Stimulated activated CD4-positive, alpha-beta T cell treated with anti-CD3 and anti-CD28 coated beads, Interleukin-1b, Interleukin-23, amount 100 ng/mL, for 1 hour (primary cell): ENCODE measurements around the gene ALDH1L1.
A peak's percentile ranks its signal among the peaks of the same experiment; 100 is the strongest.

Experiments
- DNase-seq, 2 donors: peaks; one replicate each; pipeline ENCODE4 v3.0.0-alpha.2; 2020; ENCODE audit warnings: low read depth in 2 of 2

ALDH1L1 gene

DNA sequence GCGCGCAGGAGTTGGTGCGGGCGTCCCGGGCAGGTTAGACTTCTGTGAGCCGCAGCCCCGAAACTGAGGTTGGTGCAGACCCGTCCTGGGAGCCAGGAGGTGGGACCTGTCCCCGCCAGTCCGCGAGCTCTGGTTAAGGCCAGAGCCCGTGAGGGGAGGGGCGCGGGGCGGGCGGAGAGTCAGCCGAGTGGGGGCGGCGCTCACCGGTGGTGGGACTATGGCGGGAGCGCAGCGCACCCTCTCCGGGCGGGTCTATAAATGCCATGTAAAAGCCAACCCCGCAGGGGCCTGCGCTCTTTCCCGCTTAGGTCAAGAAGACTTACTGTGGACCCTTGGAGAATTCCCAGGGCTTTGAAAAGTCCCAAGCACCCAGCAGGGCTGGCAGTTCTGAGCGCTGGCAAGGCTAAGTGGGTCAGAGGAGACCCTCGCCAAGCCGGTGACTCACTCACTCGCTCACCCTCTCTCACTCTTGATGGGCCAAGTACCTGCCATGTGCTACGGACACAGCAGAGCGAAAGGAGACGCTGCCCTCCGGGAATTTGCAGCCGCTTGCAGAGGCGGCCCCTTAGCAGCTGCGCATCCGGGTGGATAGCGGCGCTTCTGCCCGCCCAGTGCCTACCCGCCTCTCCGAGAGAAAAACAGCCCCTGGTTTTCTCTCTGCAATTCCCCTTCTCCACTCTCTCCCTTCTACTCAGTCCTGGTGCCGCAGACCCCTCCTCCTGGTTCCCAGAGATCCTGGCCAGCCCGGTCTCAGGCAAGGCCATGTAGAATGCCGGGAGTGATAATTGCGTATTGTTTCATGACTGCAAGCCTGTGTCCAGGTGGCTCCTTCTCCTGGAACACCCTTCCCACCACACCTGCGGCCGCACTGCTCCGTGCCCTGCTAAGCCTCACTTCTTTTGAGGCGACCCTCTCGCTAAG is at the start of gene ALDH1L1:
TSS of gene ALDH1L1 (minus strand) at position 110 of the 921 bp plus-strand sequence. CDS start 19,607 bp downstream, outside the sequence.
- no peak for DNase-seq

DNA sequence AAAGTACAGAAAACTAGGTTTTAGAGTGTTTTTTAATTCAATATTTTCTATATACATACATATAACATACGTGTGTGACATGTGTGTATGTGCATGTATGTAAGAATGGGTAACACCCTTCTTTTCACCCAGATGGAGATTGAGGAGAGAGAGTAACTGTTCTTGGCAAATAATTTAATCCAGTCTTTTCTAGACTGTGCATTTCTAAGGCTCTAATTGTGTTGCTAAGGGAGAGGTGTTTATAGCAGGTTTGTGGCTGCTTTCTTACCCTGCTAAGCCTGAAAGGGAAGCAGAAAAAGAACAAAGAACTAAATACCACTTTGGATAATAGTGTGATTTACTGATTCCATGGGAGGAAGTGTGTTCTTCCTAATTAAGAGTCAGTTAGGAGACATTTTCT is 46.0 kb upstream of the ALDH1L1 start:
- DNase-seq = no peak

DNA sequence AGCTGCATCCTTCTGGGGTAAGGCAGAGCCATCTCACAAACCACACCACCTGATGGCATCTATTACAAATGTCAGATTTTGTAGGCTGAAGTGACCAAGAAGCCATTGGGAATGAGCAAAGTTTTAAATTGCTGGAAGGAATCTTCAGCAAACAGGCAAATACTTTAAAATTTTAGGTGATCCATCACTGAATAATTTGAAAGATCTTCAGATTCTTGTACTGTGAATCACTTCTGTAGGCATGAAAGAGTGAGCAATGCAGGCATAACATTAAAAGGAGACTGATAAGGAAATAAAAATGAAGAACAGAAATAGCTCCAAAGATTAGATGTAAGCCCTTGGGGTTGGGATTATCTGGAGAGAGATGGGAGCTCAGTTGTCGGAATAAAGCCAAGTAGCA is 36.0 kb upstream of the ALDH1L1 start:
- no peak for DNase-seq

DNA sequence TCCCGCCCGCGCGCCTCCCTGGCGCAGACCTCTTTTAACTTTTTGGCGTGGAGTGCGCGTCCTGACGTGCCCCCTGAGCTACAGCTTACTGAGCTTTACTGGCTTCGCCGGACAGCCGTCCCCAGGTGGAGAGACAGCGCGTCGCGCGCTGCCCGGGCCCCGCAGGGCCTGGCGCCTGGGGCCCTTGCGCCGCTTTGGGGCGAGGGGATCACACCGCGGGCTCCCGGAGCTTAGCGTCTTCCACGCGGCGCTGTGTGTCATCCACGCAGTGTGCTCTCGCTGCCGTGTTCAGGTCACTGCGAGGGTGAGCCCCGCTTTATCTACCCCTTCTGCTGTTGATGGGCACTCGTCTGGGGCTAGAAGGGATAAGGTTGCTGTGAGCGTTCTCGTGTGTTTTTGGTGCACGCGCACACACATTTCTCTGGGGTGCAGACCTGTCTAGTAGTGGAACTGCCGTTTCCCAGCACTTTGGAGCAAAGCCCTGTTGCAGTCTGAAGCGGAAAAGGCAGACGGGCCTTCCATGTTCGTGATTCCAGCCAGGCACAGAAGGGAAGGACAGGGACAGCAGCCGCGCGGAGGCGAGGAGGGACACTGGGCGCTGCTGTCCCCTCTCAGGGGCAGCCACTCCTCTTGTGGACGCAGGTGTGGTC is 33.1 kb upstream of the ALDH1L1 start:
- DNase-seq = no peak

GRCh38 chr3:126212620-126213378 is 32.4 kb upstream of the ALDH1L1 start:
- DNase-seq = no peak

DNA sequence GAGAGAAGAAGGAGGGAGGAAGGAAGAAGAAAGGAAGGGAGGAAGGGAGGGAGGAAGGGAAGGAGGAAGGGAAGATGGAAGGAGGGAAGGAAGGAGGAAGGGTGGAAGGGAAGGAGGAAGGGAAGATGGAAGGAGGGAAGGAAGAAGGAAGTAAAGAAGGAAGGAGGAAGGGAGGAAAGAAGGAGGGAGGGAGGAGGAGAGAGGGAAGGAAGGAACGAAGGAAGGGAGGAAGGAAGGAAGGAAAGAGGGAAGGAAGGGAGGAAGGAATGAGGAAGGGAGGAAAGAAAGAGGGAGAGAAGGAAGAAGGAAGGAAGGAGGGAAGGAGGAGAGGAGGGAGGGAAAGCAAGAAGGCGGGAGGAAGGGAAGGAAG is 31.8 kb upstream of the ALDH1L1 start:
- no peak for DNase-seq

DNA sequence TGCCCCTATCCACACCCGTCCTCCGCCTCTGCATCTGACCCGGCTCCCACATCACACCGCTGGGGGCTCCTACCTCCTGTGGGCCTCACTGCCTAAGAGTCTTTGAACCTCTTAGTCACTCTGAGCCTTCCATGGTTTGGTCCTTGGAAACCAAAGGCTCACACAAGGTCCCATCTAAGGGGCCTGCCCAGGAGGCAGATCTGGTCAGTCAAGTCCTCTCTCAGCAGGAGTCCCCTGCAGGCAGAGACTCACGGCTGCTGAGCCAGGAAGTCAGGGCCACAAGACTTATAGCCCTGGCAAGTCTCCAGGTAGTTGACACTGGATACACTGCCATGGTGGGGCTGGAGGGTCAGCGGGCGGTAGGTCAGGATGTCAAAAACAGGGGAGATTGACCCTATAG is 31.2 kb upstream of the ALDH1L1 start:
- no peak for DNase-seq

- DNase-seq = no peak
Measured at GRCh38 chr3:126210606-126211005, 30.2 kb upstream of the ALDH1L1 start.

- no peak for DNase-seq
Measured at GRCh38 chr3:126209741-126210140, 29.4 kb upstream of the ALDH1L1 start.

GRCh38 chr3:126208606-126209256 is 28.3 kb upstream of the ALDH1L1 start:
- no peak for DNase-seq

- no peak for DNase-seq
Measured at GRCh38 chr3:126208182-126208581, 27.8 kb upstream of the ALDH1L1 start.

- no peak for DNase-seq
Measured at GRCh38 chr3:126207166-126207565, 26.8 kb upstream of the ALDH1L1 start.

GRCh38 chr3:126205717-126206655 is 25.6 kb upstream of the ALDH1L1 start:
- DNase-seq = no peak

GRCh38 chr3:126202680-126203079 is 22.3 kb upstream of the ALDH1L1 start:
- DNase-seq = no peak

GRCh38 chr3:126202276-126202675 is 21.9 kb upstream of the ALDH1L1 start:
- DNase-seq = no peak

- no peak for DNase-seq
Measured at GRCh38 chr3:126201168-126201567, 20.8 kb upstream of the ALDH1L1 start.

GRCh38 chr3:126200534-126200933 is 20.1 kb upstream of the ALDH1L1 start:
- DNase-seq = no peak

DNA sequence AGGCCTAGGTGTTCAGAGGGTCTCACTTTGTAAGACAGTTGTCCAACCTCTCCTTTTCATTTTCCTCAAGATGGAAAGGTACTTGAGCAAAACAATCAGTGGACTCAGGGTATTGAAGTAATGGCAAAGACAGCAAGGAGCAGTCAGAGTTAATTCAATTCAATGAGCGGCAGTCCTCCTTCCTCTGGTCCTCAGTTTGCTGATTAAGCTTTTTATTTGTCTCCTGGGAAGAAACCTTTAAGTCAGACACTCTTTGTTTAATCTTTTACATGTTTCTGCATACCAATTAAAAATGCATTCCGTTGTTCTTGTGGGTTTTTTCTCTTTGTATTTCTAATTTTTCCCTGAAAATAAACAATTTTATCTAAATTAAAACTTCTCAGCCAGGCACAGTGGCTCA is 18.9 kb upstream of the ALDH1L1 start:
- no peak for DNase-seq

DNA sequence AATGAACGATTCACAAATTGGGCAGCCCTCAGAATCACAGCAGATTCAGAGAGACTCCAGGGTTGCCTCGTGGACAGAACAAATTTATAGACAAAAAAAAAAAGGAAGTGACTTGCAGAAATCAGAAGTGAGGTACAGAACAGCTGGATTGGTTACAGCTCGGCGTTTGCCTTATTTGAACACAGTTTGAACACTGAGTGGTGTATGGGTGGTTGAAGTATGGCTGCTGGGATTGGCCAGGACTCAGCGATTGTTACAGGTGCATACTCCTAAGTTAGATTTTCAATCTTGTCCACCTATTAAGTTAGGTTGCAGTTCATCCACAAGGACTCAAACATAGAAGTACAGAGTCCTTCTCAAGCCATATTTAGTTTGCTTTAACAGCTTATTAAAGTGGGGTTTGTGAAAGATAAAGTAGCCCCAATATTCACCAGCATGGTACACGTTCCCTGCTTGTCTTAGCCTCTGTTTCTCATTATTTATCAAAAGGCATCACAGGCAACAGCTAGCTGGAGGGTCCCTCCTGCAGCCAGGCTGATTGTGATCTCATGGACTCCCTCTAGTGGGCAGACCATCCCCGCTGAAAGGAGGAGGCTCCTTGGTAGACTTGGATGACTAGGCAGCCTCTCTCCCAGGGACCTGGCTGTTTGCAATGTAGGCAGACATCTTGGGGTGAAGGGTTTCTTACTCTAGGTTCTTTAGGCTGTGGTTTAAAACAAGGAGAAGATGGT is 17.6 kb upstream of the ALDH1L1 start:
- peak in 1 of 2 donors; percentile 17 for DNase-seq

DNA sequence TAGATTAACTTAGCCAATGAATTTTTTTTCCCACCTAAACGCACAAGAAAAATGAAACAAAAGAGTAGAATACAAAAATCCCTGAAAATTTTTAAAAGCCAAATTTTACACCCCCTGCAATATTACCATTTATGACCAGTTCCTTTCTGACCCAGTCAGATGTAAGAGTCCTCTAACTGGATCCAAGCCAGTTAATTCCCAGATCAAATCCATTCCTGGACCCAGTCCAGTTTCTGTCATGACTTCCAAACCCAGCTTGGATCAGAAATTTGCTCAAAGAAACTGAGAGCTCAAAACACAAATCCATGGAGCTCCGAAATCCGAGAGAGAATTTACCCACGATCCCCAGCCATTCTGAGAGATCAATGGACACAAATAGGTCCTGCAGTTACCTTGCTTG is 17.0 kb upstream of the ALDH1L1 start:
- no peak for DNase-seq
